GM19467 (cell line): ENCODE results near the gene SPDYE16.
"Not testable (repeated sequence)": the region's sequence is repeated elsewhere in the genome, so short reads cannot be mapped to it uniquely, and the experiment has no call there.

Experiments used
- ATAC-seq: cut with Tn5 transposase; IDR thresholded peaks from one replicate; pipeline ENCODE4 v1.9.1; 2021; ENCODE audit warnings: mild to moderate bottlenecking, moderate library complexity; ENCODE audit not compliant: unreplicated experiment

The SPDYE16 gene, protein sequence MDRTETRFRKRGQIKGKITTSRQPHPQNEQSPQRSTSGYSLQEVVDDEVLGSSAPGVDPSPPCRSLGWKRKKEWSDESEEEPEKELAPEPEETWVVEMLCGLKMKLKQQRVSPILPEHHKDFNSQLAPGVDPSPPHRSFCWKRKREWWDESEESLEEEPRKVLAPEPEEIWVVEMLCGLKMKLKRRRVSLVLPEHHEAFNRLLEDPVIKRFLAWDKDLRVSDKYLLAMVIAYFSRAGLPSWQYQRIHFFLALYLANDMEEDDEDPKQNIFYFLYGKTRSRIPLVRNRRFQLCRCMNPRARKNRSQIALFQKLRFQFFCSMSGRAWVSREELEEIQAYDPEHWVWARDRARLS

DNA sequence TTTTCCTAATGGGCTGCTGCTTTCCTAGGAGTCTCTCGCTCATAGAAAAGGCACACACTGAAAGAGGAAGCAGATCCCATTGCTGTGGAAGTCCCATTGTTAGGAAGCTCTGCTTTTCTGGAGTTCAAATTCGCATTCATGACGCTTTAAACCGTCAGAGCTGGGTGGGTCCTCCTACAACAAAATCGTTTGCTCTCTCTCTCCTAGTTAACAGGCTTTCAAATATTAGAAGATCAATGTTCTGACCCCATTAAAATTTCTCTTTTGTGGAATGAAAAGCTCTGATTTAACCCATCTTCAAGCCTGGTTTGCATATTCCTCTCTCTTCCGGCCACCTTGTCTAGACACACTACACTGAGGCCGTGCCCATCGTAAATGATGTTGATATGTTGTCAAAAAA is at the start of gene SPDYE16:
SPDYE16 (minus strand) TSS at position 101 of the 400 bp plus-strand sequence. CDS start 1,838 bp downstream, outside the sequence.
- not testable (repeated sequence) for ATAC-seq

DNA sequence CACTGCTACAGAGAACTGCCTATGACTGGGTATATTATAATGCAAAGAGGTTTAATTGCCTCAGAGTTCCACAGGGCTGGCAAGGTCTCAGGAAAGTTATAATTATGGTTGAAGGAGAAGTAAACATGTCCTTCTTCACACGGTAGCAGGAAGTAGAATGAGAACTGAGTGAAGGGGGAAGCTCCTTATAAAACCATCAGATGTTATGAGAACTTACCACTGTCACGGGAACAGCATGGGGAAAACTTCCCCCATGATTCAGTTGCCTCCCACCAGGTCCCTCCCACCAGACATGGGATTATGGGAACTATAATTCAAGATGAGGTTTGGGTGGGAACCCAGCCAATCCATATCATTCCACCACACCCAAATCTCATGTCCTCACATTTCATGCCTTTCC is 49.6 kb upstream of the SPDYE16 start:
- ATAC-seq = not testable (repeated sequence)

DNA sequence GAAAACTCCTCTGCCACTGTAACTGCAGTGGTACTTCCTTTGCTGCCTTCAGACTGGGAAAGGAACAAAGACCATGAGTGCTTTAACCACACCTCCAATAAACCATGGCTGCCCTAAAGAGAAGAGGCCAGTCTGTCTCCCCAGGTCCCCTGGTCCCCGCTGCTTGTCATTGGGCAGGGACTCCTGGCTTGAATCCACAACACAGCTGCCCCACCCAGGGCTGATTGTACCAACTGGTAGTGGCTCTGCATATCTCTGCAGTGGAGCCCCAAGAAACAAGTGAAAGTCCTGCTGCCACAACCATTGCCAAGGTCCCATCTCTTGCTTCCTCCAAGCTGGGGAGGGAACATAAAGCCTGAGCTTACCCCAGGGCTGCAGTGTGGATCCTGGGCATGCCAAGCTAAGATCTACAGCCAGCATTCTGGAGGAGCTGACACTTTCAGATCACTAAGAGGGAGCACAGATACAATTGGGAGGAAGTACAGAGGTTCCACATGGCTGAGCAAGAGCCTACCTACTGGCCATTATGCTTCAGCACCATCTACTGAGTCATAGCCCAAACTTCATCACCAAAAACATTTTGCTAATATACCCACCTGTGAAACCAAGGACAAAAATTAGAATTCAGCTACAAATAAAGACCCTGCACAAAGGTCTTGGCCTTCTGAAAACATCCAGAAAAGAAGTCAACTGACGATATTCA is 48.7 kb upstream of the SPDYE16 start:
- ATAC-seq = peak; percentile 66

DNA sequence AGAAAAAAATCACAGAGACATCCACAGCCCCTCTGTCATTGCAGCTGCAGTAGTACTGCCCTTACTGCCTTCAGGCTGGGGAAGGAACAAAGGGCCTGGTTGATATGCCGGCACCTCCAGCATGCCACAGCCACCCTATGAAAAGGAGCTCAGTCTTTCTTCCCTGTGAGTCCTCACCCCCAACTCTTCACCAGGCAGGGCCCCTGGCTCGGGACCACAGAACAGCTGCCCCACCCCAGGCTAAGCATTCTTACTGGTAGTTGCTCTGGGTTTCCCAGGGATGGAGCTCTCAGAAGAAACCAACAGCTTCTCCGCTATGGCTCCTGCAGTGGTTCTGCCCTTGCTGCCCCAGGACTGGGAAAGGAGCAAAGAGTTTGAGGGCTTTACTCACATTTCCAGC is 47.9 kb upstream of the SPDYE16 start:
- ATAC-seq = not testable (repeated sequence)

DNA sequence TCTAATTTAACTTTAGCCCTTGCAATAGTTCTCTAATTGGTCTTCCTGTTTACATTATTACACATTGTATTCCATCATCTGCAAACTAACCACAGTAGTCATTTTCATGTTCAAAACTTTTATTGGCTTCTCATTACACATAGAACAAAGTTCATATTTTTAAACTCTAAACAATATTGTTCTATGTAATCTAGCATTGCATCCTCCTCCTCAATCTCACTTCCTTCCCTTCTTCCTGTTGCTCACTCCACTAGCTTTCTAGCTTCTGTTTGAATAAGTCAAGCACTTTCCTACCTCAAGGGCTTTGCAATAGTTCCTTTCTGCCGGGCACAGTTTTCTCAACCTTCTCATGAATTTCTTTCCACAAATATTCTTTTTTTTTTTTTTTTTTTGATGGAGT is 45.5 kb upstream of the SPDYE16 start:
- not testable (repeated sequence) for ATAC-seq

DNA sequence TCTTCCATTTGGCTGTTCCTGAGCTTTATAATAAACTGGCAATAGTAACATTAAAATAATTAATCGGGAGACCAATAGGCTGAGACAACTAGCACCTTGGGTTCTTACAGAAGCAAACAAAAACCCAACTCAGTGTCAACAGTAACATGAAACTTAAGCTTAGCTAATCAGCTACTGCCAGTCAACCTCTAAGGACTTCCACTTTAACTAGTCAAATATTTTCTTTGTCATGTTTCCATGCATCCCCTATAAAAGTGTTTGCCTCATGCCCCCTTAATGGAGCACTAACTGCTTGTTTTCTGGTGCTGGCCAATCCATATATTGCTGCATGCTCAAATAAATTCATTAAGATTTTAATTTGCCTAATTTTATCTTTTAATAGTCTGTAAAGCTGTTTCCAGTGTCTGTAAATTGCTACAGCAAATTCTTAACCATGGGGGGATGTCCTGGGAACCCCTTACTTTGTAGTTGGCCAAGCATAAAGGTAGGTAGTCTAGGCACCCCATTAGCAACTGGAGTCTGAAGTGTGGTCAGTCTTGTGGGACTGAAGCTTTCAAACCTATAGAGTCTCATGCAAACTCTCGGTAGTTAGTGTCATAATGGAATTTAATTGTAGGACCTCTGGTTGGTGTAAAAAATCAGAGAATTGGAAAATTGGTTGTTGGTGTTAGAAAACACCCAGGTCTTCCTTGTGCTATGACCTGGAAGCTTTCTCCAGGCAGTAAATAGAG is 43.7 kb upstream of the SPDYE16 start:
- not testable (repeated sequence) for ATAC-seq

DNA sequence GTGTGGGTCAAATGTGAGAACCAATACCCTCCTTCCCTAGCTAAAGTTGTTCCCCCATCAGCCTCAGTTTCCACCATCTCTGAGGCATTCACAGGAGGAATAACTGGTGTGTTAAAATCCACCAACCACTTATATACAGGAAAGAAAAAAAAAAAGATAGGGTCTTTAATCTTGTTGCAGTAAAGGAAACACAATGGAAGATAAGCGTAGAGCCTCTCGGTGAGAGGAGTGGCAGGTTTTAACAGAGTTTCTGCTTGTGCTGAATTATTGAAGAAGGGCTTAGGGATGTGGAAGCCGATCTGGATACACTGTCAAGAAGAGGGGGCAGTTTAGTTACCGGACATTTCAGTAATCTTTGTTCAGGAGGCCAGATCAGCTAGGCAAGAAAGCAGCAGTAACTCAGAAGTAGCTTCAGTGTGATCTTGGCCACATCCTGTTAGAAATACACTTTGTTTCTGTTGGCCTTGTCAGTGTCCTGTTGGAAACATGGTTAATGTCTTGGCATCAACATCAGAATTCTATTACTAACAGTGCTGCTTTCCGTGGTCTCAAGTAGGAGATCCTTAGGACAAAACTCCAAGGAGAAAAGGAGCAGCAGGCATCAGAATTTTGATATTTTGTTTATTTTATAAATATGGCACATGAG is 40.7 kb upstream of the SPDYE16 start:
- not testable (repeated sequence) for ATAC-seq

DNA sequence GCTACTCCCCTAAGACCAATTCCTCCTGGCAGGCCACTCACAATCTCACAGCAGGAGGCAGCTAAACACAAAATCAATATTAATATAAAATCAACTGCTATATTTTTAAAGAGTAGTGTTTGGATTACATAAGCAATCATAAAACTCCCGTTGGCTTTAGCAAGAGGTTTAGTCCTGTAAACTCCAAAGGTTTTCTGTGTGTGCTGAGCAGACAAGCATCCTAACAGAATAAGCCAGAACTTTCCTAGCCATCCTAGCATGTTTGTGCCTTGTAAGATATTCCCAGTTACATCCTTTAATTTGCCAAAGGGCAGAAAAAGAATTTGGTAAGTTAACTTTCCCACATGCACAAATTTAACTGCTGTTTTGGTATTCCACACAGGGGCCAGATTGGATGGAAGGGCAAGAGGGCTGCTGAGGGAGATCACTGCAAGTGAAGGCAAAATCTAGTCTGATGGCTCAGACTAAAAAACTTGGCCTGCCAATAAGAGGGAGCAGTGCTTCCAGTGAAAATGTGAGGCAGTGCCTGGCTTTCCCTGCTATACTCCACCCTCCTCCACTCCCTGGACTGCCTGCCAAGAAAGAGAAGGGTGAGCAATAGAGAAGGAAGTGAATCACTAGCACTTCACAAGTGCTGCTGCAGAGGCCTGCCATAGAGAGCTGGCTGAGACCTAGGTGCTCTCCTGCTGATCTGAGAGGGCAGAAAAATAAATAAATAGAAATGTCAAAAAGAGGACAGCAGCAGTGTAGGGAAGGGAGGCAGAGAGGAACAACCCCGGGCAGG is 39.9 kb upstream of the SPDYE16 start:
- ATAC-seq = not testable (repeated sequence)

DNA sequence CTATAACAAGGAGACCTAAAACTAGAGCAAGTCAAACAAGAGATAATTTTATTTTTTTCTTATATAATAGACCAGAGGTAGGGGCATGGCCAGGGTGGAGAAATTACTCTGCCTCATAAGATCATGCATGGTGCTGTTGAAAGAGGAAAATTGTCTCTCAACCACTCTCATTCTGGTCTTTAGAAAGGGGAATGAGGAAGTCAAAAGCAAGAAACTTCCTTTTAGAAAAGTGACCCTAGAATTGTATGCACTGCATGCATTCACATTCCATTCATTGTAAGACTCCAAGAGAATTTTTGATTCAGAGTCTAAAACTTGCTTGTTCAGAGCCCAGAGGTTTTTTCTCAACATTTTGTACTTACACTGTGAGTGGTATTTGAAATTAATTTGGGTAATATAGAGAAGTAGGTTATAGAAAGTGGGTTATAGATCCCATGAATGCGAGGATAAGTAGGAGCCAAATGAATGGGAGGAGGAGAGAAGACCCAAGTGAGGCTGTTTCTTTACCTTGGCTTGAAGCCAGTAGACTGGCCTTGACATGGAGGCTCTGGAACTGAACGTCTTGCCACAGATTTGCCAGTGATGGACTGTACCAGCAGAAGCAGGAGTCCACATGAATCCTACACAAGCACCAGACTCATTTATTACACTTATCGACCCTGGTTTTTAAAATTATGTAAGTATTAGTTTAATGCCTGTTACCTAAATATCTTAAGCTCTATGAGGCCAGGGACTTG is 33.0 kb upstream of the SPDYE16 start:
- not testable (repeated sequence) for ATAC-seq

DNA sequence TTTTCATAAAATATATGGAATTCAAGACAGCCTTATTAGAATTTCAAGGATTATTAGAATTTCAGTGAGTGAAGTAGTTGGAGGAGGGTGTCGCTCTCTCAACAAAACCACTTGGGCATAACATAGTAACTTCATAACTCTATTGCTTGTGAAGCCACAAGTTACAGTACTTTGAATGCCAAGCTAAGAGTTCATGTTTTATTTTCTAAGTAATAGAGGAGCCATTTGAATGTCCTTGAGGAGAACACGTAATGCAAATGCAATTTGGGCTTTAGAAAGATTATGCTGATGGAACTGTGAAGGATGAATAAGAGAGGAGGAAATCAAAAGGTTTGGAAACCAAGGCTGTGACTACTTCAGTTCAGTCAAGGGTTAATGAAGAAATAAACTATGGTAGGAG is 32.3 kb upstream of the SPDYE16 start:
- ATAC-seq = not testable (repeated sequence)

DNA sequence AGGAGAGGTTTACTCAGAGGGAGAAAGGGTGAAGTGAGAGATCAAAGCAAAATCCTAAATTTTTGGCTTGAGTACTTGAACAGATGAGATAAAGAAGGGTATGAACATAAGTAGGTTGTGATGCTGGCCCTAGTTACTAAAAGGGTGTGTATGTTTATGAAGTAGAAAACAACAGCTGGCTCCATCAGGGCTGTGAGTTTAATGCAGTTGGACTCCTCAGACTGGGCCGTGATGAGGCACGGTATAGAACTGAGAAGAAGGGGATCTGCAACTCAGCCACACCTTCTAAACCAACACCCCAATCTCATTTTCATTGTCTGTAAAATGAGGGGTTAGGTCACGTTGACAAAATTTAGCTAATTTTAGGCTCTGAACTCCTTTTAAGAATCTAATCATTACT is 29.2 kb upstream of the SPDYE16 start:
- ATAC-seq = not testable (repeated sequence)

DNA sequence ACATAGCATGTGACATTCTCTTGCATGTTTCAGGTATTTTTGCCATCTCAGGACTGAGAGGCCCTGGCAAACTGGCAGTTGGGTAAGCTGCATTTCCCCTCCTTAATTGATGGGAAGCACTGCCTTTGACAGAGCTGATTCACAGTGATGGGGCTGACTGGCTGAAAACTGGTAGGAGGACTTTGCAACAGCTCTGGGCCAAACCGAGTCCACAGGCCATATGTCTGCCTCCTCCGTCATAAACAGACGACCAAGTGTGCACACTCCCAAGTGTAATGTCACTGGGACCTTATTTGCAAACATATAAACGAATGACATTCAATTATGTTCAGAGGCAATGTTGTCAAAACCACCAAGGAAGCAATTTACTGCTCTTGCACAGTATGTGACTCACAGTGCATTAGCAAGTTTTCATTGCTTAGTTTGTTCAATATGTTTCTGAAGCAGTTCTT is 27.3 kb upstream of the SPDYE16 start:
- not testable (repeated sequence) for ATAC-seq

DNA sequence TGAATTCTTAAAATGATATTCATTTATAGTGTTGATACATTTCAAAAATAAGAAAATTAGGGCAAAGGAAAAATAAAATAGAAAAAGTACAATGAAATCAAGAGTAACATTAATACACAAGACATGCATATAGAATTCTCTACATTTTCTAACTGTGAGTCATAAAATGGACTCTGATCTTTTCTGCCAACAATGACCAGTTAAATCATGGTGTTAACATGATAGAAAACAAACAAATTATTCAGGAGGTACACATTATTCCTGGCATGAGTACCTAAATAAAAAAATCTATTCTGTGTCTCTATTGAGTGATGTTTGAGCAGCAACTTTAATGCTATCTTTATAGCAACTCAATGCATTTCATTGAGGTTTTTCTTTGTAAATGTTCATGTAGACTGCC is 25.6 kb upstream of the SPDYE16 start:
- ATAC-seq = not testable (repeated sequence)

DNA sequence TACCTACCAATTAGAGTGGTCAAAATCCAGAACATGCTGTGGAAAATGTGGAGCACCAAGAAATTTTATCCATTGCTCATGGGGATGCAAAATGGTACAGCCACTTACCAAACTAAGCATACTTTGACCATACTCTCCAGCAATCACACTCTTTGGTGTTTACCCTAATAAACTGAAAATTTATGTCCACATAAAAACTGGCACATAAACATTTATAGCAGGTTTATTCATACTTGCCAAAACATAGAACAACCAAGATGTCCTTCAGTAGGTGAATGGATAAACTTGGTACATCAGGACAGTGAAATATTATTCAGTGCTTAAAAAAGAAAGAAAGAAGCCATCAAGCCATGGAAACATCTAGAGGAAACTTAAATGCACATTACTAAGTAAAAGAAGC is 24.7 kb upstream of the SPDYE16 start:
- not testable (repeated sequence) for ATAC-seq

DNA sequence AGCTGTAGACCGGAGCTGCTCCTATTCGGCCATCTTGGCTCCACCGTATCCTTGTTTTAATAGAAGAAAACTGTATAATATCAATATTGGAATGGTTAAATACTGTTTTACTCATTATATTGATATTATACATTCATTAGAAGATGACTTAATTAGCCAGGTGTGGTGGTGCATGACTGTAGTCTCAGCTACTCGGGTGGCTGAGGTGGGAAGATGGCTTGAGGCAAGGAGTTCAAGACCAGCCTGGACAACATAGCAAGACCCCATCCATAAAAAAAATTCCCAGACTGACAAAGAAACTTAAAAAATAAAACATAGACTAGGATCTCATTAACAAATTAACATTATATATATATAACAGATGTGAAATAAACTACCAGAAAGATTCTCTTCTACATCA is 24.2 kb upstream of the SPDYE16 start:
- not testable (repeated sequence) for ATAC-seq

DNA sequence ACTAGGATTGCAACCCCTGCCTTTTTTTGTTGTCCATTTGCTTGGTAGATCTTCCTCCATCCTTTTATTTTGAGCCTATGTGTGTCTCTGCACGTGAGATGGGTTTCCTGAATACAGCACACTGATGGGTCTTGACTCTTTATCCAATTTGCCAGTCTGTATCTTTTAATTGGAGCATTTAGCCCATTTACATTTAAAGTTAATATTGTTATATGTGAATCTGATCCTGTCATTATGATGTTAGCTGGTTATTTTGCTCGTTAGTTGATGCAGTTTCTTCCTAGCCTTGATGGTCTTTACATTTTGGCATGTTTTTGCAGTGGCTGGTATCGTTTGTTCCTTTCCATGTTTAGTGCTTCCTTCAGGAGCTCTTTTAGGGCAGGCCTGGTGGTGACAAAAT is 21.9 kb upstream of the SPDYE16 start:
- ATAC-seq = not testable (repeated sequence)

DNA sequence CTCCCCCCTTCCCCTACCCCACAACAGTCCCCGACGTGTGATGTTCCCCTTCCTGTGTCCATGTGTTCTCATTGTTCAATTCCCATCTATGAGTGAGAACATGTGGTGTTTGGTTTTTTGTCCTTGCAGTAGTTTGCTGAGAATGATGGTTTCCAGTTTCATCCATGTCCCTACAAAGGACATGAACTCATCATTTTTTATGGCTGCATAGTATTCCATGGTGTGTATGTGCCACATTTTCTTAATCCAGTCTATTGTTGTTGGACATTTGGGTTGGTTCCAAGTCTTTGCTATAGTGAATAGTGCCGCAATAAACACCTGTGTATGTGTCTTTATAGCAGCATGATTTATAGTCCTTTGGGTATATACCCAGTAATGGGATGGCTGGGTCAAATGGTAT is 18.2 kb upstream of the SPDYE16 start:
- ATAC-seq = not testable (repeated sequence)

DNA sequence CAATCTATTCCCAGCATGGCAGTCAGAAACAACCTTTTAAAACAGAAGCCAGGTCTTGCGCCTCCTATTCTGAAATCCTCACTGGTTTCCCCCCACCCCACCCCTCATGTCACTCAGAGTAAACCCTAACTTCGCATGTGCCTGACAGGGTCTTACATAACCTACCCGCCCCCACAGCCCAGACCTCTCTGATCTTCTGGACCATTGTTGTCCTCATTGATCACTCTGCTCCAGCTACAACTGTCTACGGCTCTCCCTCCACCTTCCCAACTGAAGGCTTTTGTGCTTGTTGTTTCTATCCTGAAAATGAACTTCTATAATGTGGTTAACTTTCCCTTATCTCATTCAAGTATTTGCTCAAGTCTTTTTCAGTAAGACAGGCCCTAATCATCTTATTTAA is 17.1 kb upstream of the SPDYE16 start:
- ATAC-seq = not testable (repeated sequence)

DNA sequence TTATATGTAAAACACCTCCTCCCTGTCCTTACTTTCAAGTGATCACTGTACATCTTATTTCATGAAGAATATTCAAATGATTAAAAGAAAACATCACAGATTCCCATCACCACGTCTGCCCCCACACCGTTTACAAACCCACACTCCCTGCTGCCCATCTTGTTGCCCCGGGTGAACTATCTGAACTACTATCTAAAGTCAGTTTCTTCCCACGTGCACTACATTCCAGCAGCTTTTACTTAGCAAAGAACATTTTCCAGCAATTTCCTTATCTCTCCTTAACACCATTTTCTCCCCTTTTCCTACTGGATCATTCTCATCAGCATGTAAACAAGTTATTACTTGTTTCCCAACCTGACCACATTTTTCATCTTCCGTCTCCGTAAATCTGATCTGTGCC is 16.6 kb upstream of the SPDYE16 start:
- not testable (repeated sequence) for ATAC-seq
